Panc1 (cell line): ENCODE data around the gene PAQR7. TPM values are rescaled to one million over a fixed set of nuclear protein-coding genes. Genes with fewer than 3 reads are reported as not detected.

ENCODE experiments used
- ATAC-seq: fragments of 200-7000 bp; cut with Tn5 transposase; 2 replicates; pipeline ENCODE4 v1.9.1; 2020; ENCODE audit warnings: mild to moderate bottlenecking, moderate library complexity
- BruUV-seq: library from RNA; stranded (reverse); fragments of 400-500 nt; replicated peaks from 2 replicates; lab custom pipeline; 2021; lab: Mats Ljungman, UMichigan
- CTCF ChIA-PET: fragments of 300-600 bp; sonication (Branson Sonifier 250); formaldehyde crosslinking; loops from one replicate; lab custom pipeline; 2022; ENCODE audit warnings: antibody characterized with exemption; lab: Charles Lee
- POLR2A ChIA-PET: fragments of 300-600 bp; sonication (Branson Sonifier 250); formaldehyde crosslinking; loops from one replicate; lab custom pipeline; 2022; ENCODE audit warnings: antibody characterized with exemption; lab: Charles Lee
- DNase-seq: peaks from one replicate; pipeline ENCODE4 v3.0.0-alpha.2; 2010; ENCODE audit warnings: low read depth, low spot score
- H3K27ac ChIP-seq: 2 replicates; pipeline ENCODE4 v1.5.1; 2011; ENCODE audit warnings: mild to moderate bottlenecking, low read length, inconsistent platforms
- H3K27me3 ChIP-seq: fragments of 200-500 bp; sonication (Bioruptor generic); 2 replicates; pipeline ENCODE4 v1.6.0; 2014; ENCODE audit warnings: low read length, inconsistent platforms; ENCODE audit not compliant: control insufficient read depth, insufficient read depth
- H3K36me3 ChIP-seq: fragments of 200-500 bp; sonication (Bioruptor generic); 2 replicates; pipeline ENCODE4 v1.5.1; 2014; ENCODE audit warnings: inconsistent platforms, mild to moderate bottlenecking, low read length, moderate library complexity; ENCODE audit not compliant: control insufficient read depth, insufficient read depth
- H3K4me1 ChIP-seq: 2 replicates; pipeline ENCODE4 v1.5.1; 2011; ENCODE audit warnings: inconsistent platforms, mild to moderate bottlenecking, low read length, moderate library complexity; ENCODE audit not compliant: control insufficient read depth, insufficient read depth
- H3K4me3 ChIP-seq, 2 experiments: 2 replicates each; pipeline ENCODE4 v1.5.1; 2011 to 2012; ENCODE audit warnings: low read depth in 2 of 2, low read length in 2 of 2, mild to moderate bottlenecking in 2 of 2, inconsistent platforms in 1 of 2, moderate library complexity in 1 of 2
- H3K9me3 ChIP-seq: fragments of 200-500 bp; sonication (Bioruptor generic); 2 replicates; pipeline ENCODE4 v1.5.1; 2014; ENCODE audit warnings: low read depth, mild to moderate bottlenecking, inconsistent platforms, low read length, moderate library complexity; ENCODE audit not compliant: control insufficient read depth, insufficient read depth
- CTCF ChIP-seq: fragments of 450-650 bp; IDR thresholded peaks from 2 replicates; pipeline ENCODE4 v1.5.1; 2017; ENCODE audit warnings: mild to moderate bottlenecking
- POLR2AphosphoS5 ChIP-seq: IDR thresholded peaks from 2 replicates; pipeline ENCODE4 v1.6.1; 2012; ENCODE audit warnings: mild to moderate bottlenecking, low read depth, low read length, moderate library complexity
- REST ChIP-seq, 2 experiments: IDR thresholded peaks; 2 replicates each; pipeline ENCODE4 v1.6.1; 2011 to 2012; ENCODE audit warnings: low read depth in 2 of 2, control low read depth in 1 of 2, low read length in 1 of 2, mild to moderate bottlenecking in 1 of 2, moderate library complexity in 1 of 2; ENCODE audit not compliant: insufficient read depth in 1 of 2
- SIN3A ChIP-seq: IDR thresholded peaks from 2 replicates; pipeline ENCODE4 v1.6.1; 2012; ENCODE audit warnings: low read depth, mild to moderate bottlenecking, low read length, moderate library complexity, borderline replicate concordance; ENCODE audit not compliant: insufficient read depth
- TCF7L2 ChIP-seq: IDR thresholded peaks from 2 replicates; pipeline ENCODE4 v1.6.1; 2011; ENCODE audit warnings: mild to moderate bottlenecking, low read depth, low read length, inconsistent platforms
- in situ Hi-C: cut with HindIII; loops from 2 replicates; pipeline ENCODE4 v1.10.0; 2016; ENCODE audit warnings: low sequenced_read_pairs, low pct_unique_long_range_greater_than_20kb
- intact Hi-C: fragments of 100-400 bp; cut with micrococcal nuclease; formaldehyde crosslinking; loops from one replicate; pipeline ENCODE4 v1.10.0; 2022; ENCODE audit not compliant: unreplicated experiment
- total RNA-seq: library from RNA; stranded (reverse); gene quantifications from one replicate; pipeline ENCODE4 v1.2.1, GENCODE V29; 2021; ENCODE audit not compliant: unreplicated experiment

The PAQR7 gene
- total RNA-seq, 1 experiment from 2014 or later, result 30.9 TPM

GRCh38 chr1:25817840-25818501 lies 57.5 kb downstream of the PAQR7 start:
- intact Hi-C loops, result no loop called here
- Histone ChIP-seq H3K36me3 (no peaks in the 10 kb centered on the region; the same call in 1 of the 2 replicates), H3K27ac (peak overlapping the region; percentile 86), H3K4me3 (no peak overlapping the region), H3K4me1 (peaks cover 28% of the 10 kb centered on the region), H3K9me3 (no peaks in the 10 kb centered on the region), H3K27me3 (no peaks in the 10 kb centered on the region)
- no TSS peak for BruUV-seq
- POLR2A ChIA-PET, result no interaction called here
- CTCF ChIA-PET, result interaction anchor here (0.8 kb wide), 1 partner anchor 199 kb away, joined by 3 read pairs; no protein-coding TSS in a partner anchor
- 0 out of 2 replicates have a peak, but pooled peaks have one; percentile 14 for TF ChIP-seq POLR2AphosphoS5
- TF ChIP-seq CTCF, result no peak; the same call in 1 of the 2 replicates
- DNase-seq (no peak), ATAC-seq (no peak)
- in situ Hi-C loops, result no loop called here

GRCh38 chr1:25816112-25816718 lies 59.3 kb downstream of the PAQR7 start:
- DNase-seq (no peak), ATAC-seq (no peak)
- BruUV-seq, result no TSS peak
- TF ChIP-seq TCF7L2 (no peak), SIN3A (no peak), CTCF (no peak)
- Histone ChIP-seq H3K4me3 (no peak overlapping the region), H3K9me3 (no peaks in the 10 kb centered on the region), H3K36me3 (no peaks in the 10 kb centered on the region; the same call in 1 of the 2 replicates), H3K4me1 (peaks cover 17% of the 10 kb centered on the region), H3K27me3 (no peaks in the 10 kb centered on the region), H3K27ac (no peak overlapping the region)
- in situ Hi-C loops, result no loop called here
- intact Hi-C loops, result no loop called here
- POLR2A ChIA-PET, result interaction anchor here (0.5 kb wide), 1 partner anchor 500 kb away, joined by 6 read pairs; no protein-coding TSS in a partner anchor
- CTCF ChIA-PET, result interaction anchor here (0.6 kb wide), 3 partner anchors 78 to 195 kb away, joined by 3 to 6 read pairs (median 4); partner anchors contain the start of gene PAFAH2

GRCh38 chr1:25815208-25816111 lies 60.0 kb downstream of the PAQR7 start:
- ChIA-PET CTCF (interaction anchor here (0.7 kb wide), 1 partner anchor 221 kb away, joined by 7 read pairs; no protein-coding TSS in a partner anchor), POLR2A (no interaction called here)
- Histone ChIP-seq H3K27me3 (no peaks in the 10 kb centered on the region), H3K4me3 (no peak overlapping the region), H3K36me3 (no peaks in the 10 kb centered on the region; the same call in 1 of the 2 replicates), H3K27ac (no peak overlapping the region), H3K9me3 (no peaks in the 10 kb centered on the region), H3K4me1 (peaks cover 15% of the 10 kb centered on the region)
- TF ChIP-seq REST (IDR thresholded peaks at IDR 0.05; ENCODE audit: insufficient read depth in 1 of 2, low read depth in 2 of 2, low read length in 1 of 2), result no peak
- no peak for TF ChIP-seq CTCF
- TF ChIP-seq POLR2AphosphoS5, result no peak
- TF ChIP-seq SIN3A, result no peak
- TF ChIP-seq TCF7L2, result no peak
- DNase-seq (no peak), ATAC-seq (no peak)
- BruUV-seq, result no TSS peak
- intact Hi-C loops, result no loop called here
- in situ Hi-C loops, result no loop called here
